Uterus (tissue), 4 donors: ENCODE data around the gene PITPNM2. TPM values are rescaled to one million over a fixed set of nuclear protein-coding genes. Genes with fewer than 3 reads are reported as not detected.

ENCODE experiments used
- DNase-seq, 2 donors: peaks; one replicate each; pipeline ENCODE4 v3.0.0-alpha.2; 2019 to 2020
- H3K27ac ChIP-seq, 2 donors: fragments of 200-600 bp; sonication (generic); 1 replicate in 1 of 2; 2 replicates in 1 of 2; pipeline ENCODE4 v1.5.1; 2016 to 2018
- H3K27me3 ChIP-seq, 2 donors: fragments of 200-600 bp; sonication (generic); one replicate each; pipeline ENCODE4 v1.5.1; 2018 to 2019; ENCODE audit warnings: control low read depth in 1 of 2
- H3K36me3 ChIP-seq, 2 donors: fragments of 200-600 bp; sonication (generic); one replicate each; pipeline ENCODE4 v1.5.1; 2019; ENCODE audit warnings: control low read depth in 1 of 2
- H3K4me1 ChIP-seq, 2 donors: fragments of 200-600 bp; sonication (generic); one replicate each; pipeline ENCODE4 v1.5.1; 2018 to 2019; ENCODE audit warnings: control low read depth in 1 of 2
- H3K4me3 ChIP-seq, 2 donors: fragments of 200-600 bp; sonication (generic); 1 replicate in 1 of 2; 2 replicates in 1 of 2; pipeline ENCODE4 v1.5.1; 2018 to 2019; ENCODE audit warnings: mild to moderate bottlenecking in 1 of 2
- H3K9me3 ChIP-seq, 2 donors: fragments of 200-600 bp; sonication (generic); one replicate each; pipeline ENCODE4 v1.5.1; 2019; ENCODE audit warnings: control low read depth in 1 of 2
- CTCF ChIP-seq, 4 experiments: fragments of 200-600 bp in 2 of 4; fragments of 450-650 bp in 2 of 4; sonication (generic) in 2 of 4; IDR thresholded peaks; one replicate each; pipeline ENCODE4 v1.5.1; 2016 to 2019; ENCODE audit warnings: antibody characterized with exemption in 4 of 4, mild to moderate bottlenecking in 2 of 4, moderate library complexity in 1 of 4
- POLR2A ChIP-seq, 2 donors: fragments of 450-650 bp; IDR thresholded peaks; one replicate each; pipeline ENCODE4 v1.6.1; 2016; ENCODE audit warnings: antibody characterized with exemption in 2 of 2, mild to moderate bottlenecking in 1 of 2, moderate library complexity in 1 of 2
- intact Hi-C: fragments of 100-400 bp; cut with DNase I; formaldehyde crosslinking; loops from one replicate; pipeline ENCODE4 v1.15.1; 2023; ENCODE audit warnings: low total_unique reads
- total RNA-seq, 4 donors: library from RNA; depleted of rRNA in 3 of 4; stranded (reverse); fragments of >200 nt in 3 of 4; gene quantifications; one replicate each; pipeline versions ENCODE4 v1.1.0 to v1.2.4, GENCODE V29; 2014 to 2023
- donor health status: DM: yes; HTN: yes; CAD: no.

Gene PITPNM2
- total RNA-seq, 4 donors from 2014 or later = 0.59 to 35.1 (median 4.2) TPM

DNA sequence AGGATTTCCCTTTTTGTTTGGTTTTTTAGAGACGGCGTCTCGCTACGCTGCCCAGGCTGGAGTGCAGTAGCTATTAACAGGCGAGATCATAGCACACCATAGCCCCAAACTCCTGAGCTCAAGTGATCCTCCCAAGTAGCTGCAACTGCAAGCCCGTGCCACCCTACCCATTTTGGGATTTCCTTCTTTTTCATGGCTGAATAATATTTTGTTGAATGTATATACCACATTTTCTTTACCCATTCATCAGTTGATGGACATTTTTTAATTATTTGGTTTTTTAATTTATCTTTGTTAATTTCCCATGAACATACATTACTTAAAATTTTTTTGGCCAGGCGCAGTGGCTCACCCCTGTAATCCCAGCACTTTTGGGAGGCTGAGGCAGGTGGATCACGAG is 15.2 kb downstream of the PITPNM2 start:
- intact Hi-C loops = no loop called here
- Histone ChIP-seq H3K4me3 (no peak overlapping the region), H3K9me3 (no peaks in the 10 kb centered on the region), H3K27ac (no peak overlapping the region), H3K4me1 (peaks cover 0 to 4% of the 10 kb centered on the region in 2 donors), H3K36me3 (no peaks in the 10 kb centered on the region), H3K27me3 (no peaks in the 10 kb centered on the region)
- TF ChIP-seq POLR2A (IDR thresholded peaks at IDR 0.05) (no peak), CTCF (IDR thresholded peaks at IDR 0.05) (no peak)
- DNase-seq = no peak

DNA sequence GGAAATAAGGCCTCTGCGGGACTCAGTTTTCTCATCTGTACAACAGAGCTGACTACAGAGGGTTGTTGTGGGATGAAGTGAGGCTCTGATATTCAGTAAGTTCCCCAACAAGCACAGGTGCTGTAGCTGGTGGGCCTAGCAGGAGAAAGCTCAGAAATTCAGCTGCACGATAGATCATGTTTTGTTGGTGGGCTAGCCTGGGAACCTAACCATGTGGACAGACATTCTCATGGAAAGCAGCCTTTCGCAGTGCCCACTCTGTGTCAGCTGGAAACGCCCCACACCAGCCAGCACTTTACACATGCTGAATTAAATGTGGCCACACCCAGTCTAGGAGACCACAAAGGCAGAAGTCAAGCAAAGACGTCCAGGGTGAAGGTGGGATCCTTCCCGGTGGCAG is 16.1 kb downstream of the PITPNM2 start:
- no peak overlapping the region for H3K27ac ChIP-seq
- TF ChIP-seq CTCF (IDR thresholded peaks at IDR 0.05) (no peak), POLR2A (IDR thresholded peaks at IDR 0.05) (no peak)
- DNase-seq = no peak
- no peaks in the 10 kb centered on the region for H3K9me3 ChIP-seq
- no peaks in the 10 kb centered on the region for H3K36me3 ChIP-seq
- intact Hi-C loops = no loop called here
- H3K27me3 ChIP-seq = no peaks in the 10 kb centered on the region
- no peak overlapping the region for H3K4me3 ChIP-seq
- no peaks in the 10 kb centered on the region for H3K4me1 ChIP-seq

- Histone ChIP-seq H3K27ac (no peak overlapping the region), H3K27me3 (no peaks in the 10 kb centered on the region), H3K9me3 (no peaks in the 10 kb centered on the region), H3K4me1 (no peaks in the 10 kb centered on the region), H3K4me3 (no peak overlapping the region), H3K36me3 (no peaks in the 10 kb centered on the region)
- intact Hi-C loops = no loop called here
- TF ChIP-seq POLR2A (IDR thresholded peaks at IDR 0.05) (no peak), CTCF (IDR thresholded peaks at IDR 0.05) (no peak)
- DNase-seq = no peak
Observed at GRCh38 chr12:123134271-123134671, 16.6 kb downstream of the PITPNM2 start.

DNA sequence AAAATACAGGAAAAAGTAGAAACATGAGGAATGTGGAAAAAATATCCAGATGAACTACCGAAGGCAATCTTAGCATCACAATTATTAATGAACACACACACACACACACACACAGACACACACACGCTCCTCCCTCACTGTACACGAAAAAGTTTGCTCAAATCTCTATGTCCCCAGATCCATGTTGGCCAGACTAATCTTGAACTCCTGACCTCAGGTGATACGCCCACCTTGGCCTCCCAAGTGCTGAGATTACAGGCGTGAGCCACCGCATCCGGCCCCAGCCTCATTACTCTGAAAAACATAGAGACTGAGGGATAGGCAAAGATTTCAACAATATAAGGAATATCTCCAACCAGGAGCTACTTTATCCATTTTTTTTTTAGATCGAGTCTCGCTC is 17.2 kb downstream of the PITPNM2 start:
- DNase-seq = no peak
- no peaks in the 10 kb centered on the region for H3K36me3 ChIP-seq
- no peak overlapping the region for H3K27ac ChIP-seq
- H3K9me3 ChIP-seq = no peaks in the 10 kb centered on the region
- H3K4me3 ChIP-seq = no peak overlapping the region
- TF ChIP-seq CTCF (IDR thresholded peaks at IDR 0.05) (no peak), POLR2A (IDR thresholded peaks at IDR 0.05) (no peak)
- intact Hi-C loops = no loop called here
- no peaks in the 10 kb centered on the region for H3K4me1 ChIP-seq
- H3K27me3 ChIP-seq = no peaks in the 10 kb centered on the region

- TF ChIP-seq POLR2A (IDR thresholded peaks at IDR 0.05) = no peak
- no peak for TF ChIP-seq CTCF (IDR thresholded peaks at IDR 0.05)
- no peaks in the 10 kb centered on the region for H3K4me1 ChIP-seq
Observed at GRCh38 chr12:123132951-123133619, 17.8 kb downstream of the PITPNM2 start.

More at GRCh38 chr12:123132951-123133619, 17.8 kb downstream of the PITPNM2 start:
- intact Hi-C loops = no loop called here
- Histone ChIP-seq H3K4me3 (no peak overlapping the region), H3K9me3 (no peaks in the 10 kb centered on the region), H3K27me3 (no peaks in the 10 kb centered on the region), H3K27ac (no peak overlapping the region), H3K36me3 (no peaks in the 10 kb centered on the region)
- no peak for DNase-seq
